Mucosa of gallbladder (tissue), 1 donor: Measurements from ENCODE around the gene ATG13. TPM values are rescaled to one million over a fixed set of nuclear protein-coding genes. Genes with fewer than 3 reads are reported as not detected.

Experiments
- DNase-seq: peaks from one replicate; pipeline ENCODE4 v3.0.0-alpha.2; 2020; ENCODE audit warnings: low spot score
- total RNA-seq: library from RNA; stranded (reverse); gene quantifications from one replicate; pipeline ENCODE4 v1.2.1, GENCODE V29; 2021
- donor health status: DM: no; HTN: no; CAD: no.

Gene ATG13
- total RNA-seq, 1 donor from 2014 or later: 91.0 TPM

DNA sequence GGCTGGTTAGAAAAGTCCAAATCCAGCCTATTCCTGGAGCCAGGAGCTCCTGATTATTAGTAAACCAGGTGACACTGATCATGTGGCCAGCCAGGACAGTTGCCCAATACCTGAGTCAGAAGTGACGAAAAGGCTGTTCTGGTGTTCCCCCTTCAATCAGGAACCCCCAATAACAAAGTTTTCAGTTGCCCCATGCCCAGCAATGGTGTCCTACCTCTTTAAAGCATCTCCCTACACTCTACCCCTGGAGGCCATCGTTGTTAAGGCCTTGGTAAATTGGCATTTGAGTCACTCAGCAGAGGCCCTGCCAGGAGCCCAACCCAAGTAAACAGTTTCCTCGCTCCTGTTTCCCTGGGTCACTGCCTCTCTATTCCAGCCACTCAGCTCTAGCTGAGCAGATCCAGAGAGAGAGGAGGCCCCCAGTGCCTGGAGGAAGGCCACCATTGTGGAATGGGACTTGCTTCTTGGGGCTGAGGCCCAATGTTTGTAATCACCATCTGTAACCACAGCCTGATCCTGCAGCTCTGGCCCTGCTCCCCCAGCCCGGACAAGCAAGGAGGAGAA lies 58.0 kb downstream of the ATG13 start:
- DNase-seq: peak; percentile 65

DNA sequence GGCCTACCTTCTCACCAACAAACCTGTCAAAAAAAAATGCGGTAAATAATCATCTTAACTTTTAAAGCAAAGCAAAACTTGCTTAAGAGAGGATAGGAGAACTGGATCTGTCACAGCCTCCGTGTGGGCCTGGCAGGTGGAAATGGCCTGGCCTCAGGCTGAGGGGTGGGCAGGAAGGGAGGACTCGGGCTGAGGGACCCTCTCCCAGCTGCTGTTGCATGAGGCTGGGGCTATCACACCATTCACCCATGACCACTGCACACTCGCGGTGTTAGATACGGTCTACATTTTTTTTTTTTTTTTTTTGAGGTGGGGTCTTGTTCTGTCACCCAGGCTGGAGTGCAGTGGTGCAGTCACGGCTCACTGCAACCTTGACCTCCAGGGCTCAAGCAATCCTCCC lies 58.6 kb downstream of the ATG13 start:
- no peak for DNase-seq

DNA sequence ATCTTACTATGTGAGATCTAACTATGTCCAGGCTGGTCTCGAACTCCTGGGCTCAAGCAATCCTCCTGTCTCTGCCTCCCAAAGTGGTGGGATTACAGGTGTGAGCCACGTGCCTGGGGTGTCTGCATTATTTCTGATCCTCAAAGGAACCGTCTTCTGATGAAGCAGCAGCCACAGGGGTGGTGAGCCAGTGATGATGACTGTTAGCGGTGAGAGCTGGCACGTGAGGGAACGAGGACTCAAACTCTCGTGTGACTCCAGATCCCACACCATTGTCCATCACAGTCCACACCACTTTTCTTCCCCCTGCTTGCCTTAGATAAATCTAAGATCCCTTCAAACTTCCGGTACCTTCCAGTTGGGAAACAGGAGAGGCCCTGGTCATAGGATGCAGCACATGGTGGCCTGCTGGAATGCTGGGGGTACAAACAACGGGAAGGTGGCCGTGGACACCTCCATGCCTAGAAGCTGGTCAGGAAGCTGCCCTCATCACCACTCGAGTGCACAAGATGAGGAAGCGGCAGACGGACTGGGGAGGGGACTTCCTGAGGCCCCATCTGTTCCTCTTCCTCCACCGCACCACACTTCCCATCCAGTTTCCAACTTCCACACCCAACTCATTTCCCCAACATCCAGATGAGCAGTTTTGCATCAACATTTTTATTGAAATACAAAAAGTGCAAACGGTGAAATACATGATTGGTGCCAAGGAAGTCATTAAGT lies 59.2 kb downstream of the ATG13 start:
- DNase-seq: no peak

DNA sequence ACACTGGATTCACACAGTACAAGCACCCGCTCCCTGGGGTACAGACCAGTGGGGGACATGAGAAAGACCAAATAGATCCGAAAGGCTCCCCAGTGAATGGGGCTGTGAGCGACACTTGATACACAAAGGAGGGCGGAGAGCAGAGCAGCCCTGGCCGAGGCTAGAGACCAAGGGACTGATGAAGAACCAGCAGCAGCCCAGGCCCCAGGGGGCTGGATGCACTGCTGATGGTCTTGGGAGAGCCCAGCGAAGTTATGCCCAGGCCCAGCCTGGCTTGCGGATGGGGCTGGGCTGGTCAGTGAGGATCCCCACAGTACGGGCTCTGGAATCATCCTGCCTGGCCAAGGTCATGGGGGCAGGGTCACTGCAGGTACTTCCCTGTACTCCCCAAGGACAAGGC lies 59.8 kb downstream of the ATG13 start:
- no peak for DNase-seq

DNA sequence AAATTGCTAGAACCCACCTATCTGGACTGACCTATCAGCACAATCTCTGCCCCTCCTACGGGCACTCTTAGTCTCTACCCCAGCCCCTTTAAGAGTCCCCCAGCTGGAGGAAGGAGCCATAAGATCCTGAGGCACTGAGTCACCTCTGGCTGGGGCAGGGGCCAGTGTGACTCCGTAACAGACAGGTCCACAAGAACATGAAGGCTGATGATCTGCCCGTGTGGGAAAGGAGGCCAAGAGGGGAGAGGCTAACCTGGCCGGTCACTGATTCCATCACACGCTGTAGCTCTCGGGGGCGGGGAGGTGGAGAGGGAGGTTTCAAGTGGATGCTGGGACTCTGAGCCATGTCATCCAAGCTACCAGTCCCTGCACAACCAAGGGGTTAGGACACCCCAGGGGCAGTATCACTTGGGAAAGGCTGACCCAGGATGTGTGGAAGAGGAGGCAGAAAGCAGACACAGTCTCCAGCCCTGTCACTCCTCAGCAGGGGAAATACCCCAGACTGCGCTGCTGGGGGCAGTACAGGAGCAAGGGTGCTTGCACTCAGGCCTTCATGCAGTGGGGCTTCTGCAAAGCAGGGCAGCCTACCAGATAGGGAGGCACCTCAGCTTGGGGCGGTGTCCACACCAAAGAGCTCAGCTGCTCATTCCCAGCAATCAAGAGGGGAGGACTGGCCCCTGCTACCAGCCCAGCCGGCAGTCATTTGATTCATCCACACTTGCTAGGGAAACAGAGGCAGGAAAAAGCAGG lies 60.8 kb downstream of the ATG13 start:
- DNase-seq: no peak

DNA sequence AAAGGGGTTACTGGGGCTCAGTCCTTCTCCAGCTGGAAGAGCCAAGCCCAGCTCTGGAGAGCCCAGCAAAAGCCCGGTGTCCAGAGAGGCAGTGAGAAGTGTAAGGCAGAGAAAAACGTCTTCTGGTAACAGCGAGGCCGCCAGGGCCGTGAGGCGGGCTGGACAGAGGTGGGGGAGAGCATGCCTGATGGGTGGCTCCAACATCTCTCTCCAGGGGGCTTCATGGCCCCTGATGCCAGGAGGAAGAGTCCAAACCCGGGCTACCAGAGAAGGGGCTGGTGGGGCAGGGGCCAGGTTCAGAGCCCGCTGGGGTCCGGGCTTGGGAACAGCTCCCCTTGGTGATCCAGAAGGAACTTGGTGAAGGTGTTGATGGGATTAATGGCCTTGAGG lies 61.4 kb downstream of the ATG13 start:
- no peak for DNase-seq

DNA sequence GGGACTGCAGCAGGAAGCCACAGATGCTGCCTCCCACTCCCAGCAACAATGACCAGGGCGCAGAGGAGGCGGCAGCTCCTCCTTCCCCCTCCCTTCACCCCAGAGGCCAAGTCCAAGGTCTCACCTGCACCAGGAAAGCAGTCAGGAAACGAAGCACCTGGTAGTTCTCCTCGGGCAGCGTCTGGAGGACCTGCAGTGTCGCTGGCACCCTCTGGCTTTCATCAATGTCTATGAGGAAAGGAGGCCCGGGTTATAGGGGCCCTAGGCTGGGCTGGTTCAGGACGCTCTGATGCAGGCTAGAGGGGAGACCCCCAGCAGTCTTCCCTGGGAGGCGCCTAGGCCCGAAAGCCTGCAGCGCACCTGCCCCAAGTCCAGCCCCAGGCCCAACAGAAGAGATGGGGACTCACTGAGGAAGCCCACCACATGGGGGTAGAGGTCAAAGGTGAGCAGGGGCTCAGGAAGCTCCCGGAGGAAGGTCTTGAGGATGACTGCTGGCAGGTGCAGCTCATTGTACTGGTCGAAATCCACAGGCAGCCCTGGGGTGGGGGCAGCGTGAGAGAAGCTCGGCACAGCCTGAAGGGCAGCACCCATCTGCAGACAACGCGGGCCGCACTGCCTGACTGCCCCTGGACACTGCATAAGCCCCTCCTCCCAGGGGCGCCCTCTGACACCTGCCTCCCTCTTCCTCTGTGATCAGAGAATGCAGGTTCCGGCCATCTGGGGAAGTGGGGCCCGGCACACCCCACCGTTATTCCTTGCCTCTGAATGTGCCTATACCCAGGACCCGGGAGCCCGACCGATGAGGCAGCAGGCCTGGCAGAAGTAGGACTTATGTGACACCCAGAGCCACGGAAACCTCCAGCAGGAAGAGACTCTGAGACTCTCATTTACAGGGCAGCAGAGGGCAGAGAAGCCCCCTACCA lies 62.1 kb downstream of the ATG13 start:
- no peak for DNase-seq

DNA sequence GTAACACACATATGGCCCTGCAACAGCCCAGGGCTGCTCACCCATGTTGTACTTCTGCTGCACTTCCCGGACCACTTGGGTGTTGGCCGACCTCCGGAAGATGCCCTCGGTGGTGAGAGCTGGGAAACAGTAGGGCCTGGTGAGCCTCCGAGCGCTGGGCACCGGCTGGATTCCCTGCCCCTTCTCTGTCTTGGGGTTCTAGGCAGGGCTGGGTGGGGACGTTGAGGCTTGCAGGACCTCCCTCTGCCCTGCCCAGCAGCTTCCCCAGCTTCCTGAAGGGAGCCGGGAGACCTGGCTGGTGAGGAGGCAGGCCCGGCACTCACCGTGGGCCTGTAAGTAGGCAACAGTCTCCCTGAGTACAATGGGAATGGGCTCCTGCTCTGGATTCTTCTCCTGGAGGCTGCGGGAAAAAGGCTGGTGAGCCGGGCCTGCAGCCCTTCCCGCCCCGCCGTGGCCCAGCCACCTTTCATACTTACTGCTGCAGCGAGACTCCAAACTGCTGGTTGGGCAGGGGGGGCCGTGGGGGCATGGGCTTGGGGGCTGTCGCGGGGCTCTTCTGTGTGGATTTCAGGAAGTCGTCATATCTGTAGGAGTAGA lies 62.9 kb downstream of the ATG13 start:
- DNase-seq: no peak

DNA sequence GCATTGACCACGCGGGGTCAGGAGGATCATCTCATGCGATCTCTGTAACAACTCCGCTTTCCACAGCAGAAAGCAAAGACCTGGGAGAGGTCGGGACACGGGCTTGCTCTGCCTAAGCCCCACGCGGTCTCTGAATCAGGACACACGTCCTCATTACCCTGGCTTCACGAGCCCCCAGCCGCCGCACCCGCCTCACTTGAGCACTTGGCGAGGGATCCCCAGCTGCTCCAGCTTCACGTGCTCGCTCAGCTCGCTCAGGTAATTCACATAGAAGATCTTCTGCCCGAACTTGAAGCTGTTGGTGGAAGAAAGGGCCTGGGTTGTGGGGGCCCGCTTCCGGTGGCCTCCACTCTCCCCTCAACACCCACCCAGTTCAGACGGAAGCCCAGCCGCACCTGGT lies 63.5 kb downstream of the ATG13 start:
- no peak for DNase-seq

DNA sequence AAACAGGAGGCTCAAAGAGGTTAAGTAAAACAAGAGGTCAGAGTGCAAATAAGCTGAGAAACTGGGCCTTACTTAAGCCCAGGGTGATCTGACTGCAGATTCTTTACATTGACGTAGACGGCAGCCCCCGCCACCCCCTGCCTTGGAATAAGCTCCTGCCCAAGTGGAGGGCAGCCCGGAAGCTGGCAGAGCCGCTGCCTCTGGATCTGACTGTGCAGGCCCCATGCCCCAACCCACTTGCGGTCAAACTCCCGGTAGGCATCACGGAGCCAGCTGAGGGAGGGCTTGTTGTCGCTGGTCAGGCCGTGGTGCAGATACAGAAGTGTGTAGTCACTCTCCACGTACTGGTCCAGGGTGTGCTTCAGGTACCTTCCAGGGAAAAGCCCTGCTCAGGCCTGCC lies 64.5 kb downstream of the ATG13 start:
- no peak for DNase-seq

DNA sequence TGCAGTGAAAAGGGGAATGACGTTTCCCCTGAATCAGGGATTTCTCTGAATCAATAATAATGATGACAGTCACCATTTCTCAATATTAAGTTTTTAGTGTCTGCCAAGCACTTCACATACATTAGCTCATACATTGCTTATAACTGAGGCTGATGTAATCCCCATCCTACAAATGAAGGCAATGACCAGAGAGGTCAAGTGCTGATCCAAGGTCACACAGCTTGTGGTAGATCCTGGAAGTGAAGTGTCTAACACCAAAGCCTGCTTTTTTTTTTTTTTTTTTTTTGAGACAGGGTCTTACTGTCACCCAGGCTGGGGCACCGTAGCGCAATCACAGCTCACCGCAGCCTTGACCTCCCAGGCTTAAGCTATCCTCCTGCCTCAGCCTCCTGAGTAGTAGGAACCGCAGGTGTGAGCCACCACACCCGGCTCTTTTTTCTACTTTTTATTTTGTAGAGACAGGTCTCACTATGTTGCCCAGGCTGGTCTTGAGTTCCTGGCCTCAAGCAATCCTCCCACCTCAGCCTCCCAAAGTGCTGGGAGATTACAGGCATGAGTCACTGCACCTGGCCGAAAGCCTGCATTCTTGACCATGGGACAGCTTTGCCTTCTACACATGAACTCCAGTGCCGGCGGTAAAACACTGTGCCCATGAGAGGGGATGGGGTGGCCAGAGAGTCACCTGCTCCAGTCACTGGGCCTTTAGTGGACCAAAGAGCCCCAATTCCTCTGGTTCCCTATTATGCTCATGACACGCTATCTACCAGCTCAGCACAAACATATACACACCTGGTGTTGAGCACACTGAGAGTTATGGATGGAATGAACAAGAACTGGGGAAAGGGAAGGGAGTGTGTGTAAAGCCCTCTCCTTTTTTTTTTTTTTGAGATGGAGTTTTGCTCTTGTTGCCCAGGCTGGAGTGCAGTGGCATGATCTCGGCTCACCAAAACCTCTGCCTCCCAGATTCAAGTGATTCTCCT lies 65.7 kb downstream of the ATG13 start:
- DNase-seq: no peak

DNA sequence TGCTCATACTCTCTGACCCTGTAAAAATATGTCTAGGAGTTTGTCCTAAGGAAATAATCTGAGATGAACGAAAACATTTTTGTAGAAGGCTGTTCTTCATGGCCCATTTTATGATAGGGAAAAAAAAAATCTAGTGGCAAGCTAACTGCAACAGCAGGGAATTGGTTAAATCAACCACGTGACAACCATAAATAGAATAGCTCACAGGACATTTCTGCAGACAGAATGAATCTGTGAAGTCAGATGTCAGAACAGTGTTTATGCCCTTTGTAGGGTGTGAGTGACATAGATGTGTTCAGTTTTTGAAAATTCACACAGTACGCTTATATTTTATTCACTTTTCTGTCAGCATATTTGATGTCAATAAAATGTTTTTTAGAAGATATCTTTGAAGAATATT lies 67.0 kb downstream of the ATG13 start:
- no peak for DNase-seq

DNA sequence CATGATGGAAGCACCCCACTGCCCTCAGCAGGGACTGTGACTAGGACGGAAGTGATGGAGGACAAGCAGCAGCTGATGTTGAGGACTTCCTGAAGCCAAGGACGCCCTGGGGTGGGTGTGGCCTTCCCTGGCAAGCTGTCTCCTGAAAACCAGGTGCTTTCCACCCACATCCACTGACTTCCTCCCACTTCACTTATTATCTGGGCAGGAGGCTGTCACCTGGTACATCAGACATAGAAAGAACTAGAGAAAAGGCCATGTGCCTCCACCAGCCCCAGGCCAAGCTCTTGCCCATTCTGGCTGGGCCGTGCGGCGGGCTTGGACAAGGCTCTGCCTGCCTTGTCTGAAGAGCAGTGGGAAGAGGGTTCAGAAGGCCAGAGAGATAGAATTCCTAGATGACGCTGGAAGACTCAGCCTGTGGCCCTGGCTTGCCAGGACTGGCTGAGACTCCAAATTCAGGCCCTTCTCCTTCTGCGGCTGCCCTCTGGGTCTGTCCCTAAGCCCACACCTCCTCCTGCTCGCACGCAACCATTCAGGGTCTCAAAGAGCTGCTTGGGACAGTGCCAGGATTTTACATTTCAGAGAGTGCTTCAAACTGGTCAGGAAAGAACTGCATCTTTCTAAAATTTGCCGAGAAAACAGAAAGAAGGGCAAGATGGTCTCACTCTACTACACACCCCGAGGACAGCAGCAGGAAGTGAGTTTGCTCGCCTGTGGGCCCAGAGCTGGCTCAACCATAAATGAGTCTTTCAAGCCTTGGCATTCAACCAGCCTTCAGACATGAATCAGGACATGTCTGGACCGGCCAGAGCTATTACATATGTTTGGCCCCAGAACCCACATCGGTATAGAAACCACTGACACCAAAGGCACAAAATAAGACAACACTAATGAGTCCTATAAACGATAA lies 69.8 kb downstream of the ATG13 start:
- DNase-seq: no peak

DNA sequence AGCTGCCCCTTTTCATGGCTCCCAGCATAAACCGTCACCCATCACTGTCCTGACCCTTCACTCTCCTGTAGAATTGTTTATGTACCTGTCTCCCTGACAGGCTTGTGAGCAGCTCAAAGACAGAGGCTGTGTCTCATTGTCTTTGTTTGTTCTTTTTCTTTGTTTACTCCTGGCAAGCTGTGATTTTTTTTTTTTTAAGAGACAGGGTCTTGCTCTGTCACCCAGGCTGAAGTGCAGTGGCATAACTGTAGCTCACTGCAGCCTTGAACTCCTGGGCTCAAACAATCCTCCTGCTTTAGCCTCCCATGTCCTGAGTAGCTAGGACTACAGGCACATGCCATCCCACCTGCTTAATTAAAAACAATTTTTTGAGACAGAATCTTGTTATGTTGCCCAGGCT lies 73.3 kb downstream of the ATG13 start:
- no peak for DNase-seq

DNA sequence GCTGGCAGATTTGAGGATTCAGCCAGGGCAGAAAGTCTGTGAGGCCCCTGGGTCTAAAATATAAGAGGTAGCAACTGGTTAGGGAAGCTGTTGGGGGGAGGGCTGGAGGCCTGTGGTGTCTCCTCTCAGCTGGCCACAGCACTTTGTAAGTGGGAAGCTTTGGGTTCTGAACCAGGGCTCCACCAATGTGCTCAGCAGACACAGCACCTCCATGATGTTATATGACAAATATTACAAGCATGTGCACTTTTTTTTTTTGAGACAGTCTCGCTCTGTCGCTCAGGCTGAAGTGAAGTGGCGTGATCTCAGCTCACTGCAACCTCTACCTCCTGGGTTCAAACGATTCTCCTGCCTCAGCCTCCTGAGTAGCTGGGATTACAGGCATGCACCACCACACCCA lies 75.1 kb downstream of the ATG13 start:
- DNase-seq: no peak

DNA sequence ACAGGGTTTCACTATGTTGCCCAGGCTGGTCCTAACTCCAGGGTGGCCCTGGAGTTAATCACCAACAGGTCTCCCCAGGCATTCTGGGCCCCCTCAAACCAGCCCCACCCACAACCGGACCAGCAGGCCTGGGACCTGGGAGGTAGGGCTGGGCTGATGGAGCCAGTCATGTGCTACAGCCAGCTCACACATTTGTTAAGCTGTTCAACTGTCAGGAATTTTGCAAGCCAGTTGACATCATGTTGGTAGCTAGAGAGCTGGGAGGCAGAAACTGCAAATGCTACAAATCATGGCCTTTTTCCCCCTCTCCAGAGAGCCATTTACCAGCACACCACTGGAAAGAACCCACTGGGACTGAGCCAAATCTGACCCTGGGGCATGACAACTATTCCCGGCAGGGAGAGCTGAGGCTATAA lies 76.3 kb downstream of the ATG13 start:
- no peak for DNase-seq

DNA sequence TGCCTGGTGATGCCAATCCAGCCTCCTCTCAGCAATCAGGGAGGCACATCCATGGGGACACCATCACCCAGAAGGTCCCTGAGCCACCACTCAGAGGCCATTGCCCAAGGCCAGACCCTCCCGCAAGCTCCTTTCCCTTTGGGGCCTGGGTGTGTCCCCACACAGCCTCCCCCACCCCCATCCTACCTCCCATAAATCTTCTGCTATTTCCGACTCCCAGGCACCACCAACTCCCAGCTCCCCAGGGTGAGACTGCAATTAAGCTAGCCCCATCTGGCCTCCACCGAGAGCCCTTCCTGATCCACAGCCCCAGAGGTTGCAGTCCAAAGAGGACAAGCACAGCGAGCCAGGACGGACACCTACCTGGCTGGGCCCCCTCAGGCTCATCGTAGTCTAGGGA lies 76.7 kb downstream of the ATG13 start:
- no peak for DNase-seq

DNA sequence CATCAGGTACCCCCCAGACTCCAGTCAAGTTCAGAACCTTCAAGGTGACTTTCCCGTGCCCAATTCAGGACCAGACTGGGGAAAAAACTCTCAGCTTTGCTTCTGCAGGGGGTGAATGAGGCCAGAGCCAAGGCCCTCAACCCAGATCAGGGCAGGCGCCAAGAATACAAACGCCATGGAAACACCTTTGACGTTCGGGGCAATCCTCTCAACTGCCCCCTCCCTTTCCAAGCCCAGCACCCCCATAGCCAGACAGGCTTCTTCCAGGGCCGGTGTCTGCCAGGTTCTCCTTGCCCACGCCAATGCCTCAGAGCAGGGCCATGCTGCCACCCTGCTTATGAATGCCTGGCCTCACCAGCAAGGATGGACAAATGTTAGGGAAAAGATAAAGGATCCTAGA lies 77.3 kb downstream of the ATG13 start:
- DNase-seq: no peak
